IMR-90 (cell line): ENCODE measurements around the gene SEMA4D. TPM values are rescaled to one million over a fixed set of nuclear protein-coding genes. Genes with fewer than 3 reads are reported as not detected.

Source experiments
- ATAC-seq: fragments of 200-7000 bp; cut with Tn5 transposase; 2 replicates; pipeline ENCODE4 v1.9.1; 2020; ENCODE audit warnings: low read depth, mild to moderate bottlenecking, moderate library complexity
- BruUV-seq: library from RNA; stranded (reverse); fragments of 400-500 nt; replicated peaks from 2 replicates; lab custom pipeline; 2021; lab: Mats Ljungman, UMichigan
- CTCF ChIA-PET: fragments of 300-600 bp; formaldehyde crosslinking; extraction: SDS; loops from one replicate; lab custom pipeline; 2021; ENCODE audit warnings: antibody characterized with exemption; lab: Yijun Ruan, JAX
- POLR2A ChIA-PET: fragments of 300-600 bp; sonication (Branson Sonifier 250); formaldehyde crosslinking; loops from one replicate; lab custom pipeline; 2022; ENCODE audit warnings: antibody characterized with exemption; ENCODE audit not compliant: unreplicated experiment; lab: Charles Lee
- DNase-seq: peaks from one replicate; pipeline ENCODE4 v3.0.0; 2013
- H2AFZ ChIP-seq: replicated peaks from 2 replicates; pipeline ENCODE3; 2013; ENCODE audit warnings: low read length, mild to moderate bottlenecking; ENCODE audit not compliant: poor library complexity
- H2AK5ac ChIP-seq: 2 replicates; pipeline ENCODE4 v1.6.1; 2013; ENCODE audit warnings: low read depth, low read length, inconsistent platforms
- H2AK9ac ChIP-seq: replicated peaks from 2 replicates; pipeline ENCODE3; 2013; ENCODE audit warnings: mild to moderate bottlenecking, low read depth, low read length, moderate library complexity; ENCODE audit not compliant: poor library complexity
- H2BK120ac ChIP-seq: 2 replicates; pipeline ENCODE4 v1.6.1; 2013; ENCODE audit warnings: low read depth, low read length, inconsistent platforms
- H2BK15ac ChIP-seq: 3 replicates; pipeline ENCODE4 v1.6.1; 2013; ENCODE audit warnings: low read depth, low read length, inconsistent platforms
- H2BK20ac ChIP-seq: 2 replicates; pipeline ENCODE4 v1.6.1; 2013; ENCODE audit warnings: low read depth, mild to moderate bottlenecking, inconsistent platforms, low read length, moderate library complexity
- H2BK5ac ChIP-seq: 2 replicates; pipeline ENCODE4 v1.6.1; 2013; ENCODE audit warnings: mild to moderate bottlenecking, low read depth, low read length, inconsistent platforms; ENCODE audit not compliant: poor library complexity, severe bottlenecking
- H3K14ac ChIP-seq: replicated peaks from 2 replicates; pipeline ENCODE4 v1.6.1; 2013; ENCODE audit warnings: low read depth, low read length, inconsistent platforms
- H3K18ac ChIP-seq: 2 replicates; pipeline ENCODE4 v1.6.1; 2013; ENCODE audit warnings: low read depth, low read length, control low read depth
- H3K23ac ChIP-seq: 2 replicates; pipeline ENCODE4 v1.6.1; 2013; ENCODE audit warnings: low read depth, low read length, inconsistent platforms
- H3K27ac ChIP-seq: 2 replicates; pipeline ENCODE4 v1.5.1; 2013; ENCODE audit warnings: mild to moderate bottlenecking, control low read depth, low read length; ENCODE audit not compliant: insufficient read depth
- H3K27me3 ChIP-seq: 2 replicates; pipeline ENCODE4 v1.6.1; 2013; ENCODE audit warnings: low read length; ENCODE audit not compliant: control insufficient read depth, insufficient read depth
- H3K36me3 ChIP-seq: 2 replicates; pipeline ENCODE4 v1.6.1; 2013; ENCODE audit warnings: low read length, mixed read lengths; ENCODE audit not compliant: control insufficient read depth, insufficient read depth
- H3K4ac ChIP-seq: 2 replicates; pipeline ENCODE4 v1.6.1; 2013; ENCODE audit warnings: low read depth, low read length, inconsistent platforms
- H3K4me1 ChIP-seq: 2 replicates; pipeline ENCODE4 v1.6.1; 2013; ENCODE audit warnings: low read length, mixed read lengths; ENCODE audit not compliant: control insufficient read depth, insufficient read depth
- H3K4me2 ChIP-seq: 2 replicates; pipeline ENCODE4 v1.6.1; 2013; ENCODE audit warnings: low read depth, mild to moderate bottlenecking, control low read depth, low read length, moderate library complexity
- H3K4me3 ChIP-seq: 2 replicates; pipeline ENCODE4 v1.5.1; 2013; ENCODE audit warnings: low read depth, mild to moderate bottlenecking, control low read depth, low read length, moderate library complexity; ENCODE audit not compliant: insufficient read depth
- H3K56ac ChIP-seq: 2 replicates; pipeline ENCODE4 v1.6.1; 2013; ENCODE audit warnings: low read length, inconsistent platforms; ENCODE audit not compliant: insufficient read depth; ENCODE audit errors: extremely low read depth
- H3K79me1 ChIP-seq, 2 experiments: 2 replicates each; pipeline ENCODE4 v1.6.1; 2013; ENCODE audit warnings: low read length in 2 of 2, inconsistent platforms in 1 of 2, low read depth in 1 of 2
- H3K9ac ChIP-seq: 2 replicates; pipeline ENCODE4 v1.6.1; 2013; ENCODE audit warnings: low read depth, low read length, control low read depth
- H3K9me1 ChIP-seq: 2 replicates; pipeline ENCODE4 v1.6.1; 2013; ENCODE audit warnings: low read length, inconsistent platforms; ENCODE audit not compliant: insufficient read depth
- H3K9me3 ChIP-seq: 2 replicates; pipeline ENCODE4 v1.6.1; 2013; ENCODE audit warnings: low read length; ENCODE audit not compliant: control insufficient read depth, insufficient read depth
- H4K20me1 ChIP-seq: 2 replicates; pipeline ENCODE4 v1.6.1; 2013; ENCODE audit warnings: low read length, inconsistent platforms; ENCODE audit not compliant: insufficient read depth
- H4K5ac ChIP-seq: 2 replicates; pipeline ENCODE4 v1.6.1; 2013; ENCODE audit warnings: mild to moderate bottlenecking, low read depth, low read length, control low read depth
- H4K8ac ChIP-seq, 2 experiments: 2 replicates each; pipeline ENCODE4 v1.6.1; 2013; ENCODE audit warnings: low read depth in 2 of 2, low read length in 2 of 2, control low read depth in 1 of 2, inconsistent platforms in 1 of 2
- H4K91ac ChIP-seq: 2 replicates; pipeline ENCODE4 v1.6.1; 2013; ENCODE audit warnings: low read depth, low read length, inconsistent platforms; ENCODE audit not compliant: insufficient read depth
- BHLHE40 ChIP-seq: fragments of 150-350 bp; IDR thresholded peaks from 2 replicates; pipeline ENCODE4 v1.6.1; 2016; ENCODE audit warnings: mild to moderate bottlenecking, low read depth, low read length
- CEBPB ChIP-seq: IDR thresholded peaks from 2 replicates; pipeline ENCODE4 v1.6.1; 2012; ENCODE audit warnings: low read depth, low read length, improper control_type of control experiment
- CHD1 ChIP-seq: IDR thresholded peaks from 2 replicates; pipeline ENCODE4 v1.6.1; 2012; ENCODE audit warnings: low read depth, low read length, improper control_type of control experiment
- CTCF ChIP-seq: conservative IDR thresholded peaks from 2 replicates; pipeline ENCODE4 v1.5.1; 2012; ENCODE audit warnings: mild to moderate bottlenecking, low read depth, low read length, improper control_type of control experiment
- ELK1 ChIP-seq: fragments of 150-350 bp; IDR thresholded peaks from 2 replicates; pipeline ENCODE4 v1.6.1; 2016; ENCODE audit warnings: low read depth, mild to moderate bottlenecking, low read length, moderate library complexity, borderline replicate concordance
- FOS ChIP-seq: fragments of 150-350 bp; IDR thresholded peaks from 2 replicates; pipeline ENCODE4 v1.6.1; 2016; ENCODE audit warnings: low read depth, low read length
- MAFK ChIP-seq: IDR thresholded peaks from 2 replicates; pipeline ENCODE4 v1.6.1; 2012; ENCODE audit warnings: low read depth, low read length, improper control_type of control experiment
- MAZ ChIP-seq: IDR thresholded peaks from 2 replicates; pipeline ENCODE4 v1.6.1; 2012; ENCODE audit warnings: low read depth, mild to moderate bottlenecking, low read length, improper control_type of control experiment, moderate library complexity, borderline replicate concordance
- MXI1 ChIP-seq: IDR thresholded peaks from 2 replicates; pipeline ENCODE4 v1.6.1; 2012; ENCODE audit warnings: low read depth, mild to moderate bottlenecking, low read length, moderate library complexity, borderline replicate concordance
- NFE2L2 ChIP-seq: fragments of 150-350 bp; IDR thresholded peaks from 2 replicates; pipeline ENCODE4 v1.6.1; 2016; ENCODE audit warnings: low read depth, mild to moderate bottlenecking, low read length
- RAD21 ChIP-seq: IDR thresholded peaks from 2 replicates; pipeline ENCODE4 v1.6.1; 2012; ENCODE audit warnings: low read length, improper control_type of control experiment
- RCOR1 ChIP-seq: IDR thresholded peaks from 2 replicates; pipeline ENCODE4 v1.6.1; 2012; ENCODE audit warnings: mild to moderate bottlenecking, low read length, improper control_type of control experiment; ENCODE audit not compliant: insufficient replicate concordance
- RFX5 ChIP-seq: IDR thresholded peaks from 2 replicates; pipeline ENCODE4 v1.8.0; 2012; ENCODE audit warnings: low read depth, mild to moderate bottlenecking, low read length, moderate library complexity
- SMC3 ChIP-seq: fragments of 150-350 bp; IDR thresholded peaks from 2 replicates; pipeline ENCODE4 v1.6.1; 2016; ENCODE audit warnings: low read depth, mild to moderate bottlenecking, antibody characterized with exemption, low read length, moderate library complexity
- USF2 ChIP-seq: fragments of 150-350 bp; IDR thresholded peaks from 2 replicates; pipeline ENCODE4 v1.6.1; 2017; ENCODE audit warnings: mild to moderate bottlenecking, antibody characterized with exemption, low read length, low read depth
- WGBS, 2 experiments: methylation state at CpG; one replicate each; pipeline versions ENCODE4 v1.1.5 to v1.1.7; 2013; ENCODE audit warnings: missing lambda C conversion rate in 2 of 2; ENCODE audit not compliant: insufficient read length in 1 of 2; ENCODE audit errors: extremely low coverage in 2 of 2; 5-methylcytosine and 5-hydroxymethylcytosine counted together
- dilution Hi-C: fragments of 300-500 bp; cut with HindIII; formaldehyde crosslinking; loops from one replicate; pipeline ENCODE4 v1.14.3; 2018; ENCODE audit warnings: low sequenced_read_pairs; ENCODE audit not compliant: unreplicated experiment
- in situ Hi-C: fragments of 300-500 bp; cut with MboI; formaldehyde crosslinking; loops from 3 replicates; pipeline ENCODE4 v1.14.3; 2019; ENCODE audit warnings: low sequenced_read_pairs, inconsistent platforms, mixed read lengths
- intact Hi-C: fragments of 100-400 bp; cut with micrococcal nuclease; formaldehyde crosslinking; loops from 2 replicates; pipeline ENCODE4 v1.10.0; 2022
- polyA plus RNA-seq, 3 experiments: library from polyadenylated mRNA; depleted of rRNA; stranded (reverse); fragments of >200 nt; gene quantifications; 2 replicates each; pipeline ENCODE4 v1.2.3, GENCODE V29; 2012; ENCODE audit warnings: low replicate concordance in 1 of 3
- total RNA-seq: library from RNA; depleted of rRNA; stranded (reverse); fragments of >200 nt; gene quantifications from 2 replicates; pipeline ENCODE4 v1.2.3, GENCODE V29; 2012

The SEMA4D gene
- total and polyA plus RNA-seq, 2 of the 4 experiments (the other 2 are of a cell fraction) = 0.90 to 1.5 TPM

- H3K27me3 ChIP-seq = no peaks in the 10 kb centered on the region
- BruUV-seq = no TSS peak
- no peak overlapping the region for H2BK5ac ChIP-seq
- H3K27ac ChIP-seq = no peak overlapping the region
- H2AFZ ChIP-seq = no peak overlapping the region
- H4K91ac ChIP-seq = no peak overlapping the region
- H3K9me3 ChIP-seq = no peaks in the 10 kb centered on the region
- no peaks in the 10 kb centered on the region for H3K4me1 ChIP-seq
- no peak overlapping the region for H2AK5ac ChIP-seq
- no peak overlapping the region for H2BK120ac ChIP-seq
- no peak for ATAC-seq
- no peak overlapping the region for H3K14ac ChIP-seq
- no peaks in the 10 kb centered on the region for H3K9me1 ChIP-seq
- no peak overlapping the region for H2BK20ac ChIP-seq
- H3K4me3 ChIP-seq = no peak overlapping the region
- H3K56ac ChIP-seq = no peak overlapping the region
- H2BK15ac ChIP-seq = no peak overlapping the region
- no peak overlapping the region for H4K5ac ChIP-seq
- in situ Hi-C loops = no loop called here
- intact Hi-C loops = no loop called here
- H3K9ac ChIP-seq = no peak overlapping the region
- H4K20me1 ChIP-seq = no peaks in the 10 kb centered on the region
- H3K79me1 ChIP-seq = no peaks in the 10 kb centered on the region
- no peak for DNase-seq
- no peak overlapping the region for H3K4ac ChIP-seq
- H2AK9ac ChIP-seq = no peak overlapping the region
- ChIA-PET POLR2A (no interaction called here), CTCF (no interaction called here)
- no peak overlapping the region for H4K8ac ChIP-seq
- H3K23ac ChIP-seq = no peak overlapping the region
- WGBS, 2 experiments = 83% methylated on average over 2 of the region's 9 CpGs; no CpG with 5 or more reads in 1 of the 2 experiments
- no peak overlapping the region for H3K18ac ChIP-seq
- no peak overlapping the region for H3K4me2 ChIP-seq
- peaks cover 45% of the 10 kb centered on the region for H3K36me3 ChIP-seq
- dilution Hi-C loops = no loop called here
- TF ChIP-seq RCOR1 (no peak), RAD21 (no peak), RFX5 (no peak), MAFK (no peak), NFE2L2 (no peak), BHLHE40 (no peak), ELK1 (no peak), CHD1 (no peak), CEBPB (no peak), USF2 (no peak), CTCF (no peak), SMC3 (no peak), MXI1 (no peak), MAZ (no peak), FOS (no peak)
Observed at GRCh38 chr9:89361816-89362646, 135.9 kb downstream of the SEMA4D start.
